Right lobe of liver (tissue), 6 donors: ENCODE results near the gene ENOX1. TPM values are rescaled to one million over a fixed set of nuclear protein-coding genes. Genes with fewer than 3 reads are reported as not detected.

Experiments used
- ATAC-seq, 4 donors: fragments of 200-7000 bp; cut with Tn5 transposase; one replicate each; pipeline ENCODE4 v1.9.1; 2020; ENCODE audit warnings: mild to moderate bottlenecking in 4 of 4, moderate library complexity in 4 of 4
- DNase-seq, 3 donors: peaks; one replicate each; pipeline ENCODE4 v3.0.0-alpha.2; 2020
- H3K27ac ChIP-seq, 3 donors: fragments of 200-600 bp; one replicate each; pipeline ENCODE4 v1.8.0; 2022
- H3K27me3 ChIP-seq, 2 donors: fragments of 200-600 bp; one replicate each; pipeline ENCODE4 v1.8.0; 2022
- H3K36me3 ChIP-seq, 4 donors: fragments of 200-600 bp; sonication (generic) in 1 of 4; one replicate each; pipeline versions ENCODE4 v1.5.1 to v1.8.0; 2017 to 2022; ENCODE audit warnings: control low read depth in 1 of 4
- H3K4me1 ChIP-seq, 4 donors: fragments of 200-600 bp; sonication (generic) in 1 of 4; one replicate each; pipeline versions ENCODE4 v1.5.1 to v1.8.0; 2017 to 2022; ENCODE audit warnings: control low read depth in 1 of 4
- H3K4me3 ChIP-seq, 3 donors: fragments of 200-600 bp; one replicate each; pipeline ENCODE4 v1.8.0; 2022
- H3K9me3 ChIP-seq, 4 donors: fragments of 200-600 bp; sonication (generic) in 1 of 4; one replicate each; pipeline versions ENCODE4 v1.5.1 to v1.8.0; 2017 to 2022; ENCODE audit warnings: control low read depth in 1 of 4
- CTCF ChIP-seq, 4 donors: fragments of 200-600 bp in 3 of 4; fragments of 450-650 bp in 1 of 4; IDR thresholded peaks; one replicate each; pipeline versions ENCODE4 v1.5.1 to v1.8.0; 2016 to 2022; ENCODE audit warnings: antibody characterized with exemption in 4 of 4, mild to moderate bottlenecking in 2 of 4
- POLR2A ChIP-seq: fragments of 450-650 bp; IDR thresholded peaks from one replicate; pipeline ENCODE4 v1.6.1; 2017; ENCODE audit warnings: antibody characterized with exemption, mild to moderate bottlenecking
- WGBS: methylation state at CpG from one replicate; pipeline ENCODE4 v1.1.6; 2018; ENCODE audit warnings: low coverage, low lambda C conversion rate; ENCODE audit not compliant: insufficient coverage; ENCODE audit errors: missing lambda C conversion rate; 5-methylcytosine and 5-hydroxymethylcytosine counted together
- intact Hi-C, 2 donors: fragments of 100-400 bp; cut with DNase I; formaldehyde crosslinking; loops; one replicate each; pipeline versions ENCODE4 v1.11.2 to v1.14.1; 2022
- total RNA-seq, 6 experiments: library from RNA; depleted of rRNA in 2 of 6; stranded (reverse); fragments of >200 nt in 2 of 6; fragmentation: NEBNext Ultra II Directional in 3 of 6; extraction: Animal tissue kit (Norgen Biotek cat#: 25700) in 3 of 6; gene quantifications; one replicate each; pipeline versions ENCODE4 v1.1.0 to v1.2.4, GENCODE V29; 2016 to 2023
- donor health status: DM: no; HTN: yes; CAD: no.
- donor health status: DM: no; HTN: no; CAD: no.
- donor health status: DM: no; HTN: no; CAD: no.
- donor health status: DM: no; HTN: yes; CAD: no.
- donor health status: DM: no; HTN: yes; CAD: no.

The ENOX1 gene
- total RNA-seq, 6 experiments from 2014 or later: 0.07 to 0.16 TPM; not detected in 4

GRCh38 chr13:43414111-43414510, 372.7 kb downstream of the ENOX1 start:
- intact Hi-C loops: no loop called here
- H3K9me3 ChIP-seq: no peaks in the 10 kb centered on the region
- H3K36me3 ChIP-seq: no peaks in the 10 kb centered on the region
- no peaks in the 10 kb centered on the region for H3K4me1 ChIP-seq
- no peak overlapping the region for H3K27ac ChIP-seq
- no peak for TF ChIP-seq POLR2A
- H3K27me3 ChIP-seq: no peaks in the 10 kb centered on the region
- DNase-seq (no peak), ATAC-seq (no peak)
- no peak overlapping the region for H3K4me3 ChIP-seq

GRCh38 chr13:43411741-43412140, 375.0 kb downstream of the ENOX1 start:
- 80% methylated on average over 2 of the region's 9 CpGs for WGBS
- intact Hi-C loops: no loop called here
- Histone ChIP-seq H3K27me3 (no peaks in the 10 kb centered on the region), H3K4me3 (no peak overlapping the region), H3K4me1 (no peaks in the 10 kb centered on the region), H3K9me3 (no peaks in the 10 kb centered on the region), H3K27ac (no peak overlapping the region), H3K36me3 (no peaks in the 10 kb centered on the region)
- no peak for ATAC-seq
- no peak for DNase-seq
- no peak for TF ChIP-seq CTCF (IDR thresholded peaks at IDR 0.05)
- TF ChIP-seq POLR2A: no peak

GRCh38 chr13:43411211-43411610, 375.6 kb downstream of the ENOX1 start:
- no peak overlapping the region for H3K4me3 ChIP-seq
- H3K36me3 ChIP-seq: no peaks in the 10 kb centered on the region
- no peaks in the 10 kb centered on the region for H3K4me1 ChIP-seq
- intact Hi-C loops: no loop called here
- no peak overlapping the region for H3K27ac ChIP-seq
- no peaks in the 10 kb centered on the region for H3K9me3 ChIP-seq
- TF ChIP-seq CTCF (IDR thresholded peaks at IDR 0.05) (no peak), POLR2A (no peak)
- no peak for DNase-seq
- 63% methylated on average over 2 of the region's 2 CpGs for WGBS
- ATAC-seq: no peak
- no peaks in the 10 kb centered on the region for H3K27me3 ChIP-seq

- no peak overlapping the region for H3K27ac ChIP-seq
- WGBS: 75% methylated on average over 3 of the region's 3 CpGs
- no peaks in the 10 kb centered on the region for H3K36me3 ChIP-seq
- no peak for DNase-seq
- H3K4me3 ChIP-seq: no peak overlapping the region
- TF ChIP-seq POLR2A (no peak), CTCF (IDR thresholded peaks at IDR 0.05) (no peak)
- intact Hi-C loops: no loop called here
- no peaks in the 10 kb centered on the region for H3K9me3 ChIP-seq
- H3K4me1 ChIP-seq: no peaks in the 10 kb centered on the region
- no peak for ATAC-seq
- H3K27me3 ChIP-seq: no peaks in the 10 kb centered on the region
Observed at GRCh38 chr13:43408274-43408673, 378.5 kb downstream of the ENOX1 start.

GRCh38 chr13:43407023-43407581, 379.7 kb downstream of the ENOX1 start:
- no peaks in the 10 kb centered on the region for H3K27me3 ChIP-seq
- no peak for ATAC-seq
- no peaks in the 10 kb centered on the region for H3K4me1 ChIP-seq
- TF ChIP-seq CTCF (IDR thresholded peaks at IDR 0.05) (no peak), POLR2A (no peak)
- no peaks in the 10 kb centered on the region for H3K9me3 ChIP-seq
- H3K27ac ChIP-seq: no peak overlapping the region
- WGBS: 82% methylated on average over 5 of the region's 5 CpGs
- intact Hi-C loops: no loop called here
- no peaks in the 10 kb centered on the region for H3K36me3 ChIP-seq
- no peak overlapping the region for H3K4me3 ChIP-seq
- no peak for DNase-seq
